HG03196 (cell line): ENCODE results near the gene EN1.

Source experiments
- ATAC-seq: cut with Tn5 transposase; IDR thresholded peaks from one replicate; pipeline ENCODE4 v1.9.1; 2021; ENCODE audit not compliant: unreplicated experiment

EN1 gene

DNA sequence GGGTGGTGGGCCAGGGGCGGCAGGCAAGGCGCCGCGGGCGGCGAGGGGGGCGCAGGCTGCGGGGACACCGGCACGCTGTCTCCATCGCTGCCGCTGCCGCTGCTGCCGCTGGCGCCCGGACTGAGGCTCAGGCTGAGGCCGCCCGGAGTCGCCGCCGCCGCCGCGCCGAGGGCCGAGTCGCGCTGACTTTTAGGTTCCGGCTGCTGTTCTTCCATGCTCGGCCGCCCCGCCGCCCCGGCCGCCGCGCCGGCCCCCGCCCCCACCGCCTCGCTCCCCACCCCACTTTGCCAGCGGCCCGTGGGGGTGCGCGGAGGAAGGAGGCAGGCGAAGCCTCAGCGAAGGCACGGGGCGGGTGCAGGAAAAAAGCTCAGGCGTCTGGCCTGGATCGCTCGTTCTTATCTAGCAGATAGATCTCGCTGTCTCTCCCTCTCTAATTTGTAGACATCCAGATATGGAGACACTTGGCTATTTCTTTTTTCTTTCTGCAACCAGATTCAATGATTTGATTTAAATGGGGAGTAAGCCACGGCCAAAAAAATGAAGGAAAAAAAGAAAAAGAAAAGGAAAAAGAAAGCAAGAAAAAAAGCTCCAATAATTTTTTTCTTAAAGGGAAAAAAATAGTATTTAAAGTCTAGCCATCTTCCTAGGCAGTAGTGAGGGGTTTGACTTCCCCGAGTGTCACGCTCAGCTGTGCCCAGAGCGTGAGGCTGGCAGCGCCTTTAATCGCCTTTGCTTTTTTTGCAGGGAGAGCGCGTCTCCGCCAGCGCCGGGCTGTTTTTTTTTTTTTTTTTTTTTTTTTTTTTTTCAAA lies at the start of gene EN1:
Gene EN1, minus strand, starts transcription at position 696 of the 809 bp plus-strand sequence. Its CDS starts 481 bp downstream, at position 215.
- ATAC-seq: no peak

DNA sequence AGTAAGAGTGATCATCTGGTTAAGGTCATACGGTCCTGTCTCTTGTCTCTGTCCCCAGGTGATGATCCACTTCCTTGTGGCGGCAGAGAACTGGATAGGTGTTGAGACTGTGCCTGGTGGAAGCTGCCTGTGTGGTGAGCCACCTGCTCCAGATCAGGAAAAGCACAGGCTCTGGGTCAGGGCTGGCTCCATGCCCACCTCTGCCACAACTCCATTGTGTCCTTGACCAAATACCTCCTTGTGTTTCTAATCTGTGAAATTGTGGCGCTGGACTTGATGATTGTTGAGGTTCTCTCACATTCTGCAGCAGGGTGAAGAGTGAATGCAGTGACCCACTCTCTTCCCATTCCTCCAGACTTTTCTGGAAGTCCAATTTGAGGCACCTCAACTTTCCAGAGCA lies 45.7 kb upstream of the EN1 start:
- ATAC-seq: no peak

DNA sequence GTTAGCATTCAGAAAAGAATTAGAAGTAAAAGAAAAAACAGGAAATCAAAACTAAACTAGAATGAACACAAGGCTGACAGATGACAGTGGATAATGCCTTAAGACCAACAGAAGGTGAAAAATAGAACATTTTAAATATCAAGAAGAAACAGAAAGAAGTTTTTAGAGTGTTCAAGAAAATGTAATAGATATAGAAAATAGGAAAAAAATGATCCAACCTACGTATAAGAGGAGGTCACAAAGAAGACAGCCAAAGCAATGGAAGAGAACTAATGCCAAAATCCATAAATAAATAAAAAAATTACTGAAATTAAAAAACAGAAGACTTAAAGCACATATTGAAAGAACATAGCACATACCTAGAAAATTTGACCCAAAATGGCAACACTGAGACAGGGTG lies 42.5 kb upstream of the EN1 start:
- ATAC-seq: no peak

DNA sequence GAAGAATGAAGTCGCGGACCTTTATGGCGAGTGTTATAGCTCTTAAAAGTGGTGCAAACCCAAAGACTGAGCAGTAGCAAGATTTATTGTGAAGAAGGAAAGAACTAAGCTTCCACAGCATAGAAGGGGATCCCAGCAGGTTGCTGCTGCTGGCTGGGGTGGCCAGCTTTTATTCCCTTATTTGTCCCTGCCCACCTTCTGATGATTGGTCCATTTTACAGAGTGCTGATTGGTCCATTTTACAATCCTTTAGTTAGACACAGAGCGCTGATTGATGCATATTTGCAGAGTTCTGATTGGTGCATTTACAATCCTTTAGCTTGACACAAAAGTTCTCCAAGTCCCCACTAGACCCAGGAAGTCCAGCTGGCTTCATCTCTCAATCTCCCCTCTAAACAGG lies 36.3 kb upstream of the EN1 start:
- ATAC-seq: no peak

DNA sequence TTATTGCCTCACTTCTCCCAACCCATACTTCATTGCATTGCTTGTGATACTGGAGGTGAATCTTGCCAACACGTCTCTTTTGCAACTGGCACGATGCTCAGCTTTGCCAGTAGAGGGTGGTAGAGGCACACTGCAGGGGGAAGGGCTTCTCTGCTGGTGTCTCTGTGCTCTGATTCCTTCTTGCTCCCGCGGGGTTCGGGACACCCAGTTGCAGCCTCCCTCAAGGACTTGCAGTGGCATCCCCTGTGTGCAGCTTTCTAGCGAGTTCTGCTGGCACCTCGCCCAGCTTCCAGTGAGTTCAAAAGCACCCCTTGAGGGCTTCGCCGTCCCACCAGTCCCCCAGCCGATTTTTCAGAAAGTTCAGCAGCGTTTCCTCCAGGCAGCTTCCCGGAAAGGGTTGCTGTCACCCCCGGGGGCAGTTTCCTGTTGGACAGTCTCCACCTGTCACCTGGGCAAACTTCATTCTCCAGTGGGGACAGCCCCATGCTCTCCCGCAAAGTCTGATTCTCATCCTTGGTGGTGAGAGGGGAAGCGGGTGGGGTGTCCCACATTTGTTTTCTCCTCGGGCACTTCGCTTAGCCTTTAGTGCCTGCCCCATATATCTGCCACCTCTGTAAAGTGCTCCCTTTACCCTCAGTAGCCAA lies 35.4 kb upstream of the EN1 start:
- ATAC-seq: no peak

DNA sequence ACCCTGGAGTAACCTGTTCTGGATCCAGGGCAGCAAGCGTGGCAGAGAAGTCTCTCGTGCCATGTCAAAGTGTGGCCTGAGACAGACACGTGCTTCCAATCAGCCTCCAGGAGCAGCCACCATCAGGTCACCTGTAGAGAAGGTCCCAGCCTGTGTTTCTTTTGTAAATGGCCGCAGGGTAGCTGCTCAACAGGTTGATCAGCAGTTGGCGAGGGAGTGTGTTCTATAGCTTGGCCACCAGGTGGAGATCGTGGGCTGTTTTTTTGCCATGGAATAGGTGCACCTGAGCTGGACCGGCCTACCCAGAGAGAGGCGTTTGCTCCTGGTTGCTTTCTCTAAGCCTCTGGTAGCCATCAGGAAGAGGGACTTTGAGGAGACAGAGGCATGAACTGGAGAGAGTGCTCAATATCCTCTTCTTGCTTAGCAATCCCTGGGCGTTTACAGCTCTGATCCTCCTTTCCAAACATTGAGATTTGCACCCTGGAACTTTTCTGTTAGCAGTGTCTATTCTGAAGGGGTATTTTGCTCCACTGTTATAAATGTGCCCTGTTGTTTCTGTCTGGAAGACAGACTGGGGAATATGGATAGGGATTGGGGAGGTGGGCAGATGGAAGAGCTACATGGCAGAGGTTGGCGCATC lies 34.2 kb upstream of the EN1 start:
- peak; percentile 82 for ATAC-seq

DNA sequence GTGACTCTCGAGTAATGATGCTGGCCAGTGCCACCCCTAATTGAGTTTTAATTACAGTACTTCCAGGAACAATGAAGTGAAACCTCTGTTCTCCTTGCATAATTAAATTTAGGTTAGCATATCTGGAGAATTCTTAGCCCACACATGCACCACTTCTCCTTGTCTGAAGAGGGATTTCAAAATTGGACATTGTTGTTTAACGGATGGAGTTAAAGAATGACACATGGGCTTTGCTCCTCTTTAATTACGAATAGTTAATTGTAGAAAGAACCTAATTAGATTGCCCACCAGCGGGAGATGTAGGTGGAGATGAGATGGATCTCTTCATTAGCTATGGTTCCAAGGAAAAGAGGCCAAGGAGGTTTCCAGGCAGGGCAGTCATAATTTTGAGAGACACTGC lies 33.1 kb upstream of the EN1 start:
- ATAC-seq: no peak

DNA sequence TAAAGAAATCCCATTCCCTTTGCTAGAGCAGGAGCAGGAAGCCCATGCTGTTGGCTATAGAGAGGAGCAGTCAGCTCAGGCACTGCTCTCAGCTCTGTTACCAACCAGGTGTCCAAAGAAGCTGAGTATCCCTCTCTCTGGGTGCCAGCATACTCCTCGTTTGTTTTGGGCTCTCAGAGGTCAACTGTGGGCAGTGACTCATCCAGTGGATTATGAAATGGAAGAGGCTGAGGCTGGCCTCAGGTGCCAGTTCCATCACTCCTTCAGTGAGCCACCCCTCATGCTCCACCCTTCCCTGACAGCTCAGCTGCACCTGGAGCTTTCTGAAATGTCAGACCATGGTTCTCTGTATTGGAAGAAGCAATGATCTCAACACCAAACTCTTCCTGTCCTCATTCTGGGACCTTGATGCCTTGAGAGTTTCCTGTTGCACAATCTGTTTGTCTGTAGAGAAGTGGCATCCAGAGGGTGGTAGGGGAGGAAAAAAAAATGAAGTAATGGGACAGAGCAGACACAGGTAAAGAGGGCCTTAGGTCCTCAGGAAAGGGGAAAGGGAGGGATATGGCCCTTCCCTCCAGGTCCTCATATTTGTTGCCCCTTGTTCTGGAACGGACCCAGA lies 31.2 kb upstream of the EN1 start:
- ATAC-seq: no peak

DNA sequence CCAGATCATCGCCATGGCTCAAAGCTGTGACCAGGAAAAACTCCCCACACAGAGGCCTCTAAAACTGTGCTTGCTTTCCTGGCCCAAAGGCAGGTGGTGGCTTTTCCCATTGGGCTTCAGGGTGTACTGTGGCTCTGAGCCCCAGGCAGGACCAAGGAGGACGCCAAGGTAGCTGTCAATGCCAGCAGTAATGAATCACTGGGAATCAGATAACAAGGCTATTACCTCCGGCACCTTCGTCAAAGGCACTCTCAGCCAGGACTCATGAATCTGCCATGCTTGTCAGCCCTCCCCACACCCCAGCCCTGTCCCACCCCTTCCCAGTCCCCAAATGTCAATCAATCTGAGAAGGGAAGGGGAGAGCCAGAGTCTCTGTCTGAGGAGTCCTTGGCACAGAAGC lies 27.9 kb upstream of the EN1 start:
- ATAC-seq: no peak

DNA sequence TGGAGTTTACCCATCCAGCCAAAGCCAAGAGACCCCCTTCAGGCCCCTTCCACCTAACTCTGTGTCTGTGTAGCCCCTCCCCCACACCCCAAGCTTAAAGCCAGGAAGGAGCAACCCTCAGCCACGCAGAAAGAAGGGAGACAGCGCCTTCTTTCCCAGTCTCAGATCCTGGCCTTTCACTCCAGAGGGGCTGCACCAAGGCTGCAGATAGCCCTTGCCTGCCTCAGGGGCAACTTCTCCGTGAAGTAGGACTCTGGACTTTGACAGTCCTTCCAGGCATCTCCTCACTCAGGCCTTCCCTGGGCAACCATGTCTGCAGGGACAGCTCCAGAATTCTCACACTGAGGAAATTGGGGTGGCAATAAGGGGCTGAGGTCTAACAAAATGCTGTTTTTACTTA lies 26.9 kb upstream of the EN1 start:
- no peak for ATAC-seq

DNA sequence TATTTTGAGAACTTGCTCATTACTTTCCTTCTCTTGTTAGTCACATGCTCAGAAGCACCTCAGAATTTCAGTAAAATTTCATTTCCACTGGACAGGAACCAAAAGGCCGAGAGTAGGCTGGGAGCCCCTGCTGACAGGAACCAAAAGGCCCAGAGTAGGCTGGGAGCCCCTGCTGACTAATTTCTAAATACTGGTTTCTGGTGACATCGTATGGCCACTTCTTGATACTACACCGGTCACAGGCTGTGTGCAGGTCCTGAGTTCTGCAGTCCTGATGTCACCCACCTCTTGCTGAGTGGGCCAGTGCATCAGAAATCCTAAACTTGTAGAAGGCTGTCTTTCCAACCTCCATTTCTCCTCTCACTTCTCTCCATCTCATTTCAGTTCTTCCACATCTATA lies 17.7 kb upstream of the EN1 start:
- ATAC-seq: peak; percentile 77

DNA sequence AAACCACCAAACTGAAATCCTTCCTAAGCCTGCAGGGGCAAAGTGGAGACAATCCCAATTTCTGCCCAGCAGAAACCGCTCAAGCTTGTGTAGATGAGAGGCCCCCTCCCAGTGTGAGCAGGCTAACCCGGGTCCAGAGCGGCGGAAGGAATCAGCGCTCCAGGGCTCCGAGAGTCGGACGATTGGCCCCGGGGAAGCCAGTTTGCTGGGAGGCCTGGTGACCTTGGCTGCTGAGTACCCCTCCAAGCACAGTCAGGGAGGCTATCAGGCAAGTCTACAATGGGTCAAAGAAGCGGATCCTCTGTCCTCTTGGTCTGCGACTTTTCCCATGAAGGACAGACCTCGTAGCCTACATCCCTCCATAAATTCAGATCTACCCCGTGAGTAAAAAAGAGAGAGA lies 16.8 kb upstream of the EN1 start:
- ATAC-seq: no peak

DNA sequence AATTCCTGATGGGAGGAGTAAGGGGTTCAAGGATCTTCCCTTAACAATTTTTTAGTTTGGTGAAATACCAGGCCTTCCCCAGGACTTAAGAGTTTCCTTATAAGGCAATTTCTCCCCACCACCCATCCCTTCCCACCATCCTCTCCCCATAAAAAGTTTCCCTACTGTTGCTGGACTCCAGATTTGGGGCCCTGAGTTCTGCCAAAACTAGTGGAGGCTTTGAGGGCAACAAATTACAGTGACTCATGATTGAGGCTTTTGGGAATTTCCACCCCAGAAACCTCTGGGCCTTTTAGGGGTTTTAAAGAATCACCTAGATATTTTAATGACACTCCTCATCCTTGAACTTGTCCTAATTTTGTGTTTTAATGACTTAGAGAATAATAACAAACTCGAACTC lies 14.3 kb upstream of the EN1 start:
- no peak for ATAC-seq

DNA sequence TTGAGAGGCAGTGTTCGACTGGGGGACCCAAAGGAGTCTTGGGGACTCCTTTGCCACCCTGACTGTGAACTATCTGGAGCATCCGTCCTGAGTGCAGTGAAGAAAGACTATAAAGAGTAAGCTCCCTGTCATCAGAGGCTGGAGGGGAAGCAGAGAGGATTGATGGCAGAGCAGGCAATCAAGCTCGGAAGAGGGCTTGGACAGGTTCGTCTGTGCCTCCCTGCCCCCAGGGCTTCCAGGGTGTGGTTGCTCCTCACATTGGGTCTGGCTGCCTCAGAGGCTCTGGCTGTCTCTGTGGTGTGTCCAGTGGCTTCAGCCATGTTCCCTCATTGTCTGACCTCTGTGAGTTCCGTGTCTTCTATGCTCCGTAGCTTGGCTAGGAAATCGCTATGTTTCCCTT lies 13.8 kb upstream of the EN1 start:
- no peak for ATAC-seq

DNA sequence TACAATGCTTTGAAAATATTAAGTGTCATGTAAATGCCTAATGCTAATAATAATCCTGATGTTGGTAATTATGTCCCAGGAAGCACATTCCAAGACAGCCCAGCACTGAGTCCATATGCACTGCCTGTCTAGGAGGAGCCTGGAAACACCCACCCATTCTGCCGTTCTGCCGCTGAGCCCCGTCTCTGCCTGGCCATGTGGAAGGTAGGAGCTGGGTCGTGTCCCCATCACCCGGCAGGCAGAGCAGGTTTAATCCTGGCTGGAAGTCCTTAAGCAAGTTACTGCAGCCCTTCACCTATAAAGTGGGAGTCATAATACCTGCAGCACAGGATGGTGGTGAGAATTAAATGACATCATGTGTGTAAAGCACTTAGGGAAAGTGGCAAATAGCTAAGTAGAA lies 13.1 kb upstream of the EN1 start:
- ATAC-seq: no peak

DNA sequence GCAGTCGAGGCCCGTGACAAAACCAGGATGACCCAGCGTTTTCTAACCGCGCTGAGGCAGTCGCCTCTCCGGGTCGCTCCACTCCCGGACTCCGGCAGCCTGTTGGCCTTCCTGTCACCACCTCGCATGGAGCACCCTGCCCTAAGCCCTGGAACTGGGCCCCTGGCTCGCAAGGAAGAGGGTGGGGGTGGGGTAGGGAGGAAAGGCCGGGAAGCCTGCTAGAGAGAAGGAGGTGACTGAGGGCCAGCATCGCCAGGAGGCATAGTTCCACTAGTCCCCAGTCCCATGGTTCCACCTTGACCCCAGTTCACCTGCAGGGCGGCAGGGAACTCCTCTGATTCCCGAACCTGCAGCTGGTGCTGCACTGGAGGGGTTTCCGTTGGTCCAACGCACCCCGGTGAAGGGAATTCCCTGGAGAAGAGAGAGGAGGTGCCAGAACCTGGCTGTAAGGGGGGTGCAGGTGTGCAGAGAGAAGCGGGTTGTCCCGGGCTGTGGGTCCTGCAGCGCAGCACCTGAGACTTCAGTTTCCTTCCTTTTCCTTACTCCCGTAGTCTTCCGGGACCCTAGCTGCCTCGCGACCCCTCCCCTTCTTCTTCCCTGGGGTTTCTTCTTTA lies 11.8 kb upstream of the EN1 start:
- ATAC-seq: no peak

DNA sequence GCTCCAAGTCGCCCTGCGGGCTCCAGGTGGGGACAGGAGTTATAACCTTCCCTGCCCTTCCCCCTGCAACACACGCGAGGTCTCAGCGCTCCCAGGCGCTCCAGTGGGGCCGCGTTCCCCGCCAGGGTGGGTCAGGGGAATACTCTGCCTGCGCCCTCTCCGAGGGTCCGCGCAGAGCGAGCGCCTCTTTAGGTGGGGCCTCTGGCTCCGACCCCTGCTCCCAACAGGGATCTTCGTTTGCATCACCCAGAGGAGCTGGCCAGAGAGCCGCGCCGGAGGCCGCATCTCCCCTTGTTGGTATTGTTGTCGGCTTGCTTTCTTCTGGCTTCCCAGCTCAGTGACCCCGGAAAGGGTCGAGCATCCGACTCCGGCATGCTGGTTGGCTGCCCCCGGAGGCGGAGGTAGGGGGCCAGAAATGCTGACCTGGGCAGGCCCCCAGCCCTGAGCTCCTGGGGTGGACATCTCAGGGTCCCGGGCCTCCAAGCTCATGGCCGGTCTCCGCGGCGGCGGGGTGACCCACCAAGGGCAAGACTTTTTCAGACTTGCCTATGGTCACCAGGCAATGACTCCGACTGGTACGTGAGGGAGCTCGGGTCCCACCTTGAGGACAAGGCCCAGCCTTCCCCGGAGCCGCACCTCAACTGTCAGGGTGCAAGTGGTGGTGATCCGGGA lies 11.2 kb upstream of the EN1 start:
- ATAC-seq: no peak

DNA sequence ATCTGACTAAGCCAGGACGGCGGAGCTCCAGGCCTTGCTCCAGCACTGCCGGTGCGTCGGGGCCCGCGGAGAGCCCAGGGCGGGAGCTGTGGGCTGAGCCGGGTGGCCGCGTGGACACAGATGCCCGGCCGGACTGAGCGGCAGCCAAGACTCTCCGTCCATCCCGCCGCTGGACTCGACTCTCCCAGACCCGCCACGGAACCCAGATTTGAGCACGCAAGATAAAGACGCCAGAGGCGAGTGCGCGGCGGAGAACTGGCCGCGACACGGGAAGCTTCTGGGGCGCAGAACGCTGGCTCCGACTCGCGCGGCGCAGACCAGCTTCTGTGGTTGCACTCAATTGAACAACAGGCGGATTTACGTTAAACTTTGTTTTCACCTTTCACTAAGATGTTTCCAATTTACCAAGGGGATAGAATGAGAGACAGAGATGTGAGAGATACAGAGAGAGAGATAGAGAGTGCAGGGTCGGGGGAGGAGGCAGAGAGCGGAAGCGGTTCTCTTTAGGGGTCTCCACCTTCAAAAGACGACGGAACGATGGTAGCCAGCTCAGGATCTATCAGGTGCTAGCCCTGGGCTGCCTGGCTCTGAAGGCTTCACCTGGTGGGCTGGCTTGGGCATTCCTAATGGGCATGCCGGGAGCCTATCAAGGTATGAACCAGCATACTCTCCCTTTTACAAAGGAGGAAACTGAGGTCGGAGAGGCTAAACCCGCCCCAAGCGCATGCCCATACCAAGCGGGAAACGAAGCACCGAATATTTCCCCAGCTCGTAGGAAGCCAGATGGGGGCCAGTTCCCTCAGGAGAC lies 10.4 kb upstream of the EN1 start:
- ATAC-seq: no peak

DNA sequence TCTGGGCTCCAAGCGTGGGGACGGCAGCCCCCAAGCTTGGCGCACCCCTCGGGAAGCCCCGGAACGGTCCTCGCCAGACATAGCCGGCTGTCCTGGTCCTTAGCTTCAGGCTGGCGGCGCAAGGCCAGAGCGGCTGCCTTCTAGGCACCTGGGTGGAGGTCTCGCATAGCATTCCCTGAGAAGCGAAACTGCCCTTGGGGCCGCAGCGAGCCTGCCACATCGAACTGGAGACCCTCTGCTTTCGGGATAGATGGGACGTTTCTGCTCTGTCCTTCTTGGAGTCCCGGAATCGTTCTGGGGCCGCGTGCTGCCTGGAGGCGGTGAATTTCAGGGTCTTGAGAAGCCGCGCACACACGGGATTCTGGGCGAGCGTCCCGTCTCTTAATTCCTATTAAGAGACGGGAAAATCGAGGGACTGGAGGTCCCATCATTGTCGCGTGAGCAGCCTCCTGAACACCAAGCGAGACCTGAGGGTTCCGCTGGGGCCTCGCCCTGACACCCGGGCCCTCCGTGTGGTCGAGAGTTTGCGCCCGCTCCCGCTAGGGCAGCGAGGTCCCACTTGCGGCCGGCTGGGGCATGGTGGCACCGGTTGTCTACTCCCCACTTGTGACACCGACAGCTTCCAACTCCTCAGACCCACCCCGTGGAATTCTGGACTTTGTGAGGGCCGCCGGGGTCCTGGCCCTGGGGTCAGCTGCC lies 9.7 kb upstream of the EN1 start:
- ATAC-seq: no peak
